HCT116 (cell line): ENCODE results near the gene TWIST2. TPM values are rescaled to one million over a fixed set of nuclear protein-coding genes. Genes with fewer than 3 reads are reported as not detected.

Experiments used
- ATAC-seq: fragments of 200-7000 bp; cut with Tn5 transposase; 2 replicates; pipeline ENCODE4 v1.9.1; 2020; ENCODE audit warnings: mild to moderate bottlenecking, moderate library complexity
- BruUV-seq: library from RNA; stranded (reverse); fragments of 400-500 nt; replicated peaks from 2 replicates; lab custom pipeline; 2021; lab: Mats Ljungman, UMichigan
- CTCF ChIA-PET: fragments of 300-600 bp; sonication (Branson Sonifier 250); formaldehyde crosslinking; loops from one replicate; lab custom pipeline; 2021; ENCODE audit warnings: antibody characterized with exemption; lab: Charles Lee
- POLR2A ChIA-PET: fragments of 300-600, 350-600 bp; sonication (Branson Sonifier 250); formaldehyde crosslinking; loops from one replicate; lab custom pipeline; 2021; ENCODE audit warnings: antibody characterized with exemption; lab: Charles Lee
- RAD21 ChIA-PET, 2 experiments: fragments of 300-600 bp; sonication (Branson Sonifier 250); formaldehyde crosslinking; loops; one replicate each; lab custom pipeline; 2023; ENCODE audit warnings: low total read pairs in 2 of 2; ENCODE audit not compliant: uncharacterized antibody in 2 of 2, unreplicated experiment in 2 of 2, low non-redundant PET in 1 of 2; lab: Charles Lee
- DNase-seq: peaks from one replicate; pipeline ENCODE4 v3.0.0-alpha.2; 2010; ENCODE audit warnings: low read depth, low spot score
- H2AFZ ChIP-seq: fragments of 200-600 bp; shearing (Covaris generic), sonication (generic); 2 replicates; pipeline ENCODE4 v1.6.1; 2017; ENCODE audit warnings: low read depth, mixed run types, mixed read lengths, antibody characterized with exemption, low read length; ENCODE audit not compliant: poor library complexity, severe bottlenecking
- H3K27ac ChIP-seq: 2 replicates; pipeline ENCODE4 v1.5.1; 2012; ENCODE audit warnings: low read depth, low read length
- H3K27me3 ChIP-seq: fragments of 200-600 bp; sonication (generic); 2 replicates; pipeline ENCODE4 v1.6.1; 2016; ENCODE audit warnings: mixed run types, low read length, mixed read lengths; ENCODE audit not compliant: insufficient read depth
- H3K36me3 ChIP-seq, 2 experiments: fragments of 200-500 bp in 1 of 2; fragments of 200-600 bp in 1 of 2; sonication (Bioruptor generic) in 1 of 2; sonication (generic) in 1 of 2; 2 replicates each; pipeline versions ENCODE4 v1.5.1 to v1.6.1; 2014 to 2016; ENCODE audit warnings: low read length in 2 of 2, inconsistent platforms in 1 of 2, mixed read lengths in 1 of 2, mixed run types in 1 of 2; ENCODE audit not compliant: insufficient read depth in 2 of 2, control insufficient read depth in 1 of 2
- H3K4me1 ChIP-seq, 2 experiments: fragments of 200-600 bp in 1 of 2; sonication (generic) in 1 of 2; 2 replicates each; pipeline versions ENCODE4 v1.5.1 to v1.6.1; 2012 to 2017; ENCODE audit warnings: low read length in 2 of 2, inconsistent platforms in 1 of 2, mild to moderate bottlenecking in 1 of 2, mixed read lengths in 1 of 2, mixed run types in 1 of 2, moderate library complexity in 1 of 2; ENCODE audit not compliant: insufficient read depth in 2 of 2, control insufficient read depth in 1 of 2
- H3K4me2 ChIP-seq: fragments of 200-600 bp; sonication (generic); 2 replicates; pipeline ENCODE4 v1.6.1; 2017; ENCODE audit warnings: mixed run types, low read length, mixed read lengths
- H3K4me3 ChIP-seq, 2 experiments: fragments of 200-600 bp in 1 of 2; sonication (generic) in 1 of 2; replicated peaks in 1 of 2; 2 replicates each; pipeline ENCODE4 v1.5.1; 2011 to 2016; ENCODE audit warnings: low read length in 2 of 2, control low read depth in 1 of 2, low read depth in 1 of 2, mild to moderate bottlenecking in 1 of 2, mixed read lengths in 1 of 2, mixed run types in 1 of 2
- H3K79me2 ChIP-seq: fragments of 200-600 bp; sonication (generic); 2 replicates; pipeline ENCODE4 v1.6.1; 2017; ENCODE audit warnings: mild to moderate bottlenecking, mixed run types, low read length, moderate library complexity, mixed read lengths; ENCODE audit not compliant: insufficient read depth
- H3K9ac ChIP-seq: fragments of 200-600 bp; sonication (generic); 2 replicates; pipeline ENCODE4 v1.6.1; 2016; ENCODE audit warnings: low read length, mixed read lengths
- H3K9me2 ChIP-seq: fragments of 200-600 bp; sonication (generic), shearing (Covaris generic); 2 replicates; pipeline ENCODE4 v1.6.1; 2017; ENCODE audit warnings: mixed run types, mild to moderate bottlenecking, moderate library complexity; ENCODE audit not compliant: insufficient read depth
- H3K9me3 ChIP-seq, 2 experiments: fragments of 200-500 bp in 1 of 2; fragments of 200-600 bp in 1 of 2; sonication (Bioruptor generic) in 1 of 2; sonication (generic) in 1 of 2; 2 replicates each; pipeline ENCODE4 v1.6.1; 2014 to 2017; ENCODE audit warnings: low read length in 2 of 2, mixed read lengths in 2 of 2, inconsistent platforms in 1 of 2, low read depth in 1 of 2, mild to moderate bottlenecking in 1 of 2, mixed run types in 1 of 2, moderate library complexity in 1 of 2; ENCODE audit not compliant: control insufficient read depth in 1 of 2, insufficient read depth in 1 of 2
- H4K20me1 ChIP-seq: fragments of 200-600 bp; sonication (generic), shearing (Covaris generic); 2 replicates; pipeline ENCODE4 v1.6.1; 2017; ENCODE audit warnings: mixed run types, mild to moderate bottlenecking, moderate library complexity; ENCODE audit not compliant: insufficient read depth
- CEBPB ChIP-seq: IDR thresholded peaks from 2 replicates; pipeline ENCODE4 v1.6.1; 2012; ENCODE audit warnings: low read depth
- EGR1 ChIP-seq: IDR thresholded peaks from 2 replicates; pipeline ENCODE4 v1.6.1; 2012; ENCODE audit warnings: low read depth
- EZH2phosphoT487 ChIP-seq: fragments of 200-600 bp; IDR thresholded peaks from 2 replicates; pipeline ENCODE4 v1.6.1; 2018; ENCODE audit warnings: antibody characterized with exemption, borderline replicate concordance
- POLR2A ChIP-seq: IDR thresholded peaks from 2 replicates; pipeline ENCODE4 v1.7.0; 2011; ENCODE audit warnings: borderline replicate concordance; ENCODE audit not compliant: insufficient read depth, insufficient read length; ENCODE audit errors: extremely low read depth
- TCF7L2 ChIP-seq: IDR thresholded peaks from 2 replicates; pipeline ENCODE4 v1.7.0; 2011; ENCODE audit warnings: borderline replicate concordance, inconsistent platforms; ENCODE audit not compliant: insufficient read depth, insufficient read length; ENCODE audit errors: extremely low read depth
- intact Hi-C: fragments of 100-400 bp; cut with micrococcal nuclease; formaldehyde crosslinking; loops from 2 replicates; pipeline ENCODE4 v1.10.0; 2022
- total RNA-seq: library from RNA; stranded (reverse); gene quantifications from one replicate; pipeline ENCODE4 v1.2.1, GENCODE V29; 2021; ENCODE audit not compliant: unreplicated experiment
- TF ChIP-seq, protein P1 (sequence below): IDR thresholded peaks from 2 replicates; pipeline ENCODE4 v1.6.1; 2012
- TF ChIP-seq, protein P2 (sequence below): IDR thresholded peaks from 2 replicates; pipeline ENCODE4 v1.6.1; 2011; ENCODE audit warnings: mild to moderate bottlenecking, low read length, moderate library complexity; ENCODE audit not compliant: insufficient replicate concordance; ENCODE audit errors: extremely low read depth

TWIST2 gene
- total RNA-seq, 1 experiment from 2014 or later: not detected

DNA sequence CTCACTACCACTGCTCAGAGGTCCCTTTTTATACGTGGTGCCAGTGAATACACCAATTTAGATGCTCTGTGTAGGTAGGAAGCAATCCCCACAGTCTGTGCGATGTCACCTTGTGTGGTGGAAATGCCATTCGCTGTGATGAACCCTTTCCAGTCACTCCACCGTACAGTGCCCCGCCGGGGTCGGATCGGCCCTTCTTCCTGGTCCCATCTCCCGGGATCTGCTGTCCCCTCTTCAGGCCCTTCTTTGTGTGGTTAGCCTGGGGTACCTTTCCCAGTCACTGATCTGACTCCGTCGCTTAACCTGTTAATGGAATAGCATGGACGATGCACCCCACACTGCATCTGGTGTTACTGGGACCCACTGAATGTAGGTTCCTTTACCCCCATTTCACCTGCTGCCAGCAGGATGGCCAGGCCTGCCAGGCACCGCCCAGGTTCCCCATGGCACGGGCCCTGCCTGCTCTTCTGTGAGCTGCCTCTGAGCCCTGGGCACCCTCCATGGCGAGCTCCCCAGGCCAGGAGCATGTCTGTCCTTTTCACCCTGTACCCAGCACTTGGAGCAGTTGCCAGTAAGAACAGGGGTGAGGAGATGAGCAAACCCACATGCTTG lies 18.0 kb downstream of the TWIST2 start:
- intact Hi-C loops: no loop called here
- no peak overlapping the region for H3K9ac ChIP-seq

More for the DNA sequence above, 18.0 kb downstream of the TWIST2 start:
- no TSS peak for BruUV-seq
- no peak for DNase-seq
- peaks cover 5% of the 10 kb centered on the region; the same call in 1 of the 2 replicates for H3K27me3 ChIP-seq
- TF ChIP-seq CEBPB (no peak), TCF7L2 (no peak), POLR2A (no peak), EZH2phosphoT487 (no peak), EGR1 (no peak)
- TF ChIP-seq, protein P1, sequence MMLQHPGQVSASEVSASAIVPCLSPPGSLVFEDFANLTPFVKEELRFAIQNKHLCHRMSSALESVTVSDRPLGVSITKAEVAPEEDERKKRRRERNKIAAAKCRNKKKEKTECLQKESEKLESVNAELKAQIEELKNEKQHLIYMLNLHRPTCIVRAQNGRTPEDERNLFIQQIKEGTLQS: no peak
- TF ChIP-seq, protein P2, sequence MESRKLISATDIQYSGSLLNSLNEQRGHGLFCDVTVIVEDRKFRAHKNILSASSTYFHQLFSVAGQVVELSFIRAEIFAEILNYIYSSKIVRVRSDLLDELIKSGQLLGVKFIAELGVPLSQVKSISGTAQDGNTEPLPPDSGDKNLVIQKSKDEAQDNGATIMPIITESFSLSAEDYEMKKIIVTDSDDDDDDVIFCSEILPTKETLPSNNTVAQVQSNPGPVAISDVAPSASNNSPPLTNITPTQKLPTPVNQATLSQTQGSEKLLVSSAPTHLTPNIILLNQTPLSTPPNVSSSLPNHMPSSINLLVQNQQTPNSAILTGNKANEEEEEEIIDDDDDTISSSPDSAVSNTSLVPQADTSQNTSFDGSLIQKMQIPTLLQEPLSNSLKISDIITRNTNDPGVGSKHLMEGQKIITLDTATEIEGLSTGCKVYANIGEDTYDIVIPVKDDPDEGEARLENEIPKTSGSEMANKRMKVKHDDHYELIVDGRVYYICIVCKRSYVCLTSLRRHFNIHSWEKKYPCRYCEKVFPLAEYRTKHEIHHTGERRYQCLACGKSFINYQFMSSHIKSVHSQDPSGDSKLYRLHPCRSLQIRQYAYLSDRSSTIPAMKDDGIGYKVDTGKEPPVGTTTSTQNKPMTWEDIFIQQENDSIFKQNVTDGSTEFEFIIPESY: no peak
- TF ChIP-seq, all 23 proteins: peak for 0
- ATAC-seq: no peak
- H3K4me1 ChIP-seq: peaks cover 19 to 25% of the 10 kb centered on the region in 2 experiments
- no peak overlapping the region for H3K27ac ChIP-seq
- H3K4me2 ChIP-seq: no peak overlapping the region
- no peaks in the 10 kb centered on the region for H3K9me3 ChIP-seq
- H3K9me2 ChIP-seq: no peaks in the 10 kb centered on the region
- ChIA-PET POLR2A (no interaction called here), CTCF (no interaction called here), RAD21 (no interaction called here)
- no peaks in the 10 kb centered on the region for H3K36me3 ChIP-seq
- H3K79me2 ChIP-seq: no peaks in the 10 kb centered on the region
- H2AFZ ChIP-seq: no peak overlapping the region
- no peaks in the 10 kb centered on the region for H4K20me1 ChIP-seq
- H3K4me3 ChIP-seq: no peak overlapping the region
